ENCODE measurements around the gene MISP3.
A peak's percentile ranks its signal among the peaks of the same experiment; 100 is the strongest.
"Not testable (repeated sequence)": the region's sequence is repeated elsewhere in the genome, so short reads cannot be mapped to it uniquely, and the experiment has no call there.

Gene MISP3

DNA sequence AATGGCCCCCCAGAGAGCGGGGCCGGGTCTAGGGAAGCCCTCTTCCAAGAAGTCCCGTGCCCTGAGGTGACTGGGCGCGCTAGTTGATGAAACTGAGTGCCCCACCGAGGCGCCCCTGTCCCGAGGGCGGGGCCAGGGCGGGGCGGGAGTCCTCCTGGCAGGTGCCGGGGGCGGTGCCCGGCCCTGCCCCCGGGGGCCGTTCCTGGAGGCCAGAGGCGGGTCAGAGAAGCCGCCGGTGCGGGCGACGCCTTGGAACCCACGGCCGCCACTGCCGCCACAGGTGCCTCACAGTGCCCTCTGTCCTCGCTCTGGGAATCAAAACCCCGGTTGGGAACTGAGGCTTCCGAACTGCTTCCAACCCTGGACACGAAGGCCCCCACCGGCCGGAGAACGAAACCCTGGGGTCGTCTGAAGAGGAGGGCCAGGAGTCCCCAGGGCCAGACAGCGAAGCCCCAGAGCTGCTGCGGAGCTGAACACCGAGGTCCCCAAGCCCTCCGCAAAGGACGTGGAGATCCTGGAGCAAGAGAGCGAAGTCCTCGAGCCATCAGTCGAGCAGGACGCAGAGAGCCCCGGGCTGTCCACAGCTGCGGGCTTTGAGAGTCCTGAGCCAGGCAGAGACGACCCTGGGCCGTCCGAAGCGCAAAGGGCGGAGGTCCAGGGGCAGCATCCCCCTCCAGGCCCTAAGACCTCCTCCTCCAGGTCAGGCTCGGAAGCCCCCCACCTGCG lies at the start of gene MISP3:
TSS of gene MISP3 (plus strand) at position 252 of the 726 bp plus-strand sequence. CDS start 524 bp downstream, outside the sequence.
- peak; percentile 60 for DNase-seq

DNA sequence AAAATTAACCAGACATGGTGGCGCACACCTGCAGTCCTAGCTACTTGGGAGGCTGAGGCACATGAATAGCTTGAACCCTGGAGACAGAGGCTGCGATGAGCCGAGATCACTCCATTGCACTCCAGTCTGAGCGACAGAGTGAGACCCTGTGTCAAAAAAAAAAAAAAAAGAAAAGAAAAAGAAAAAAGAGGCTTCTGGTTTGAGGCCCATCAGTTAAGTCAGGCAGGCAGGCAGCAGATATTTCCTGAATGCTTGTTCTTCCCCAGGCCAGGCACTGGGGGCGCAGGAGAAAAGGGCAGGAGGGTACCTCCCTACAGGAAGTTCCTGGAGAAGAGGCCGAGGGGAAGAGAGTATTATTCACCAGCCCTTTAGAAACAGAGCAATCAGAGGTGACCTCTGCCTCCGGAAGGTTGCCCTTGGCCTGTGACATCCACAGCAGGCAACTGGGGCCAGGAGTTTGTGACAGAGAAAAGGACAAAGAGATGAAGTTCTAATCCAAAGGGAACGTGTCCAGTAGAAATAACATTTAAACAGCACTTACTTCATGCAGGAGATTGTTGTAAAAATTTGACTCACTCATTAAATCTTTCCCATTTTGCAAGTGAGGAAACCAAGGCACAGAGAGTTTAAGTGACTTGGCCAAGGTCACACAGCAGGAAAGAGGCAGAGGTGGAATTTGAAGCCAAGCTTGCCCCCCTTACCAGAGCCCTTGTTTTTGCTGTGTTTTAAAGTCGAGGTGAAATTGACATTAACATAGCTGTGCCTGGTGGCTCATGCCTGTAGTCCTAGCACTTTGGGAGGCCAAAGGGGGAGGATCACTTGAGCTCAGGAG lies 49.0 kb upstream of the MISP3 start:
- peak; percentile 69 for DNase-seq

DNA sequence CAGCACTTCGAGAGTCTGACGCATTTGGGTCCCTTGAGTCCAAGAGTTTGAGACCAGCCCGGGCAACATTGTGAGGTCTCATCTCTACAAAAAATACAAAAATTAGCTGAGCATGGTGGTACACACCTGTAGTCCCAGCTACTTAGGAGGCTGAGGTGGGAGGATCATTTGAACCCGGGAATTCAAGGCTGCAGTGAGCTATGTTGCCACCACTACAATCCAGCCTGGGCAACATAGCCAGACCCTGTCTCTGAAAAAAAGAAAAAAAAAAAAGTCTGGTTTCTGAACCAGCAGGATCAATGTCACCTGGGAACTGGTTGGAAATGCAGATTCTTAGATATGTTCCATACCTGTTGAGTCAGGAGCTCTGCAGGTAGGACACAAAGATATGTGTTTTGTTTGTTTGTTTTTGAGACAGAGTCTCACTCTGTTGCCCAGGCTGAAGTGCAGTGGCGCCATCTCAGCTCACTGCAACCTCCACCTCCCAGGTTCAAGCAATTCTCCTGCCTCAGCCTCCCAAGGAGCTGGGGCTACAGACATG lies 45.9 kb upstream of the MISP3 start:
- DNase-seq = not testable (repeated sequence)

DNA sequence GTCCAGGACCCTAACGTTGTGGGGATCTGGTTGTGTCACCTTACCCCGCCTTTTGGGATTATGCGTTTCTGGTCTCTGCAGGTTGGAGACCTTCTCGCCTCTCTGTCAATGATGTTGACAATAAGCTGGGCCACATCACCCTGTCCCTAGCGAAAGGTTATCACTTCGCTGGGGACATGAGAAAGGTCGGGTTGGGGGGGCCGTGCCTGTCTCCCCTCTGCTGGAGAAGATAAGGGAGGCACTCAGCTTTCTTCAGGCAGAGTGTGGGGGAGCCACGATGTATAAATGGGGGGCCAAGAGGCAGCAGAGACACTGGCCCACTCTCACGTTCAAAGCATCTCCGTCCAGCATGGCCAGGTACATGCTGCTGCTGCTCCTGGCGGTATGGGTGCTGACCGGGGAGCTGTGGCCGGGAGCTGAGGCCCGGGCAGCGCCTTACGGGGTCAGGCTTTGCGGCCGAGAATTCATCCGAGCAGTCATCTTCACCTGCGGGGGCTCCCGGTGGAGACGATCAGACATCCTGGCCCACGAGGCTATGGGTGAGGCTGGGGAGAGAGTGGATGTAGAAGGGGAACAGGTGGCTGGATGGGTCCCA lies 44.6 kb upstream of the MISP3 start, which contains the start of gene RLN3:
TSS of gene RLN3 (plus strand) at position 293 of the 595 bp plus-strand sequence. CDS start at position 350, 57 bp downstream.
- no peak for DNase-seq

DNA sequence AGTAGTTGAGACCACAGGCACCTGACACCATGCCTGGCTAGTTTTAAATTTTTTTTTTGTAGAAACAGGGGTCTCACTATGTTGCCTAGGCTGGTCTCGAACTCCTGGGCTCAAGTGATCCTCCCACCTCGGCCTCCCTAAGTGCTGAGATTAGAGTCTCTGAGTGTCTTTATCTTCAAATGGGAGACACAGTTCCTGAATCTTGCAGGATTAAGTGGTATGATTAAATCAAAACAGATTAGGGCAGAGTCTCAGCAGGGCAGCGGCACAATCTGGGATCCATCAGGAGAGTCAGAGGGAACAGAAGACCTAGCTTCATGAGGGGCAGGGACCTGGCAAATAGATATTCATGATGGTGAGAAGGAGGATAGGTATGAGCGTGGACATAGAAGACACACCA lies 43.7 kb upstream of the MISP3 start:
- no peak for DNase-seq

DNA sequence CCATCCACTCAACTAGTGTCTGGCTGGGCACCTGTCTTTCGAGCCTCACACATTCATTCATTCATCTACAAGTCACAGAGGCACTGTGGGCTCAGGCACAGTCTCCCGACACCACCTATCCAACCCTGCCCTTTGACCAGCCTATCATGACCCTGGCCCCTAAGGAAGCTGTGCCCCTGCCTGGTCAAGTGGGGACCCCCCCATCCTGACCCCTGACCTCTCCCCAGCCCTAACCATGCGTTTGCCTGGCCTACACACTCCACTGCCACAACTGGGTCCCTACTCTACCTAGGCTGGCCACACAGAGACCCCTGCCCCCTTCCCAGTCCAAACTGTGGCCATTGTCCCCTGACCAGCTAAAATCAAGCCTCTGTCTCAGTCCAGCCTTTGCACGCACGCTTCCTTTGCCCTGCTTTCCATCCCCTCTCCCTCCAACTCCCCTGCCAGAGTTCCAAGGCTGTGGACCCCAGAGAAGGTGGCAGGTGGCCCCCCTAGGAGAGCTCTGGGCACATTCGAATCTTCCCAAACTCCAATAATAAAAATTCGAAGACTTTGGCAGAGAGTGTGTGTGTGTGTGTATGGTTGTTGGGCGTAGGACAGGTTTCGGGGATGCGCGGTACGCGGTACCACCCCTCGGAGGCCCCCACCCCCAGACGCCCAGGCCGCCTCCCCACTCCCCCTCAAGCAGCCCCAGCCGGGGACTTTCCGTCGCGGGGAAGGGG lies 41.4 kb upstream of the MISP3 start:
- DNase-seq = no peak

DNA sequence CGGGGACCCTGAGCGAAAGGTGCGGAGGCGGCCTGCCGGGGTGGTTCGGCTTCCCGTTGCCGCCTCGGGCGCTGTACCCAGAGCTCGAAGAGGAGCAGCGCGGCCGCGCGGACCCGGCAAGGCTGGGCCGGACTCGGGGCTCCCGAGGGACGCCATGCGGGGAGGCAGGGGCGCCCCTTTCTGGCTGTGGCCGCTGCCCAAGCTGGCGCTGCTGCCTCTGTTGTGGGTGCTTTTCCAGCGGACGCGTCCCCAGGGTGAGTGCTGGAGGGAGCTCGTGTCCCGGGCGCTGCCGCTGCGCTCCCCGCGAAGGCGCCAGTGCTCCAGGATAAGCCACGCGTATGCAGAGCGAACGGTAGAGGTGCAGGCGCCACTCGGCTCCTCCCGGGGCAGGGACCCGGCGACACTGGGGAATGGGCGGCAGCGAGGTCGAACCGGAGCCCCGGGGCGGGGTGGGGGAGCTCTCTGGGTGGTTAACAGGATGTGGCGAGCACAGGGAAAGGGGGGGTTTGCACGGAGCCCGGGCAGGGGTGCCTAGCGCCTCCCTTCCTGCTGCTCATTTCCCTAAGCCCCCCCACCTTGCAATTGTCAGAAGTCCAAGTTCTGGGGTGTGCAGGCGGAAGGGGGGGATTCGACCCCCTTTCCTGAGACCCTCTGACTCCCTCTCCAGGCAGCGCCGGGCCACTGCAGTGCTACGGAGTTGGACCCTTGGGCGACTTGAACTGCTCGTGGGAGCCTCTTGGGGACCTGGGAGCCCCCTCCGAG lies 40.7 kb upstream of the MISP3 start, which contains the start of gene IL27RA:
TSS of gene IL27RA (plus strand) at position 44 of the 762 bp plus-strand sequence. CDS start at position 155, 111 bp downstream.
- DNase-seq = peak; percentile 42

DNA sequence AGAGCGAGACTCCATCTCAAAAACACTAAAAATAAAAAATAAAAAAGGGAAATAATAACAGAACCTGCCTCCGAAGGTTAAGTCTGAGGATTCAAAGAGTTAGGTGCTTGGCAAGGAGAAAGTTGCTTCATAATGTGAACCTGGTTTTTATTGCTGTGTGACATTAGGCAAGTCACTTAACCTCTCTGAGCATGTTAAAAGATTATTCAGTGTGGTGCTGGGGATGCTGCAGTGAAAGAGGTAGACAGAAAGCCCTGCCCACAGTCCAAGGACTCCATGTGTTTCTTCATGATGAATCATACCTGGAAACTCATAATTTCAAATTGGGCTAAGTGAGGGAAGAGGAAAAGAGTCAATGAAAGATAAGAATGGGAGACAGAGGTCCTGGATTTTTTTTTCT lies 38.6 kb upstream of the MISP3 start:
- no peak for DNase-seq

DNA sequence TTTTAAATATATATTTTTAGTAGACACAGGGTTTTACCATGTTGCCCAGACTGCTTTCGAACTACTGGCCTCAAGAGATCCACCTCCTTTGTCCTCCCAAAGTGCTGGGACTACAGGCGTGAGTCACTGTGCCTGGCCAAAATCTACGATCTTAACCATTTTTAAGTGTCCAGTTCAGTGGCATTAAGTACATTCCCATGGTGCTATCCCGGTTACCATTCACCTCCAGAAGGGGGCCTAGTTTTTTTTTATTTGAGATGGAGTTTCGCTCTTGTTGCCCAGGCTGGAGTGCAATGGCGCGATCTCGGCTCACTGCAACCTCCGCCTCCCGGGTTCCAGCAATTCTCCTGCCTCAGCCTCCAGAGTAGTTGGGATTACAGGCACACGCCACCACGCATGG lies 37.4 kb upstream of the MISP3 start:
- not testable (repeated sequence) for DNase-seq

DNA sequence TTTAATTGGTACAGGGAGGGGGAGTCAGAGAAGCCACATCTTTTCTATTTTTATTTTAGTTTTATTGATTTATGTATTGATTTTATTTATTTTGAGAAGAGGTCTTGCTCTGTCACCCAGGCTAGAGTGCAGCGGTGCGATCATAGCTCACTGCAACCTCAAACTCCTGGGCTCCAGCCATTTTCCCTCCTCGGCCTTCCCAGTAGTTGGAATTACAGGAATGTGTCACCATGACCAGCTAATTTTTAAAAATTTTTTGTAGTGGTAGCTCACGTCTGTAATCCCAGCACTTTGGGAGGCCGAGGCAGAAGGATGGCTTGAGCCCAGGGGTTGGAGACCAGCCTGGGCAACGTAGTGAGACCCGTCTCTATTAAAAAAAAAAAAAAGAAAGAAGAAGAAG lies 36.9 kb upstream of the MISP3 start:
- no peak for DNase-seq

DNA sequence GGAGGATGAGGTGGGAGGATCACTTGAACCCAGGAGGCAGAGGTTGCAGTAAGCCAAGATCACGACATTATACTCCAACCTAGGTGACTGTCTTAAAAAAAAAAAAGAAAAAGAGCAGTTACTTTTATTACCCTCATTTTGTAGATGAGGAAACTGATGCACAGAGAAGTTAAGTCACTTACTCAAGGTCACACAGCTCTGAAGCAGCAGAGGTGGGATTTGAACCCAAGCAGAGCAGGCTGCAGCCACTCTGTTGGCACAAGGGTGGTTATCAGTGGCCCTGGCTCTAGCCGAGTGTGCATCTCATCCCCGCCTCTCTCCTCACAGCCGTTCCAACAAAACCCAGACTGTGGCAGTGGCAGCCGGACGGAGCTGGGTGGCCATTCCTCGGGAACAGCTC lies 33.4 kb upstream of the MISP3 start:
- no peak for DNase-seq

DNA sequence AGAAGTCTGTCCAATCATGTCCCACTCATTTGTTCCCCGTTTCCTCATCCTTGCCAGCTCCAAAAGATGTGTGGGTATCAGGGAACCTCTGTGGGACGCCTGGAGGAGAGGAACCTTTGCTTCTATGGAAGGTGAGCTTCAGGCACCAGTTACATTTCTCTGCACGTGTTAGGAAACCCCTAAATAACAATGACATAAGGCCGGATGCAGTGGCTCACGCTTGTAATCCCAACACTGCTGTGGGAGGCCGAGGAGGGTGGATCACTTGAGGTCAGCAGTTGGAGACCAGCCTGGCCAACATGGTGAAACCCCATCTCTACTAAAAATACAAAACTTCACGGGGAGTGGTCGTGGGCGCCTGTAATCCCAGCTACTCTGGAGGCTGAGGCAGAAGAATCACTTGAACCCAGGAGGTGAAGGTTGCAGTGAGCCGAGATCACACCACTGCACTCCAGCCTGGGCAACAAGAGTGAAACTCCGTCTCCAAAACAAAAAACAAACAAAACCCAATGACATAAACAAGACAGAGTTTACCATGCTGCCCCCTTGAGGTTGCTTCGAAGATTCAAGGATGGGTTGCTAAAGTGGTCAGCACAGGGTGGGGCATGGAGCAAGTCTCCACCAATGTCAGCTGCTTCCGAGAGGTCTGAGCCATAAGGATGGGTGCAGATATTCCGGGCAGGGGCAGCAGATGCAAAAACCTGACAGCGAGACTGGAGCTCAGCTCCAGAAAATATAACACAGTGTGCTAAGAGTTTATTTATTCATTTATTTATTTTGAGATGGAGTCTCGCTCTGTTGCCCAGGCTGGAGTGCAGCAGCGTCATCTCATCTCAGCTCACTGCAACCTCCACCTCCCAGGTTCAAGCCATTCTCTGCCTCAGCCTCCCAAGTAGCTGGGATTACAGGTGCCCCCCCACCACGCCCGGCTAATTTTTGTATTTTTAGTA lies 29.7 kb upstream of the MISP3 start:
- peak; percentile 48 for DNase-seq

DNA sequence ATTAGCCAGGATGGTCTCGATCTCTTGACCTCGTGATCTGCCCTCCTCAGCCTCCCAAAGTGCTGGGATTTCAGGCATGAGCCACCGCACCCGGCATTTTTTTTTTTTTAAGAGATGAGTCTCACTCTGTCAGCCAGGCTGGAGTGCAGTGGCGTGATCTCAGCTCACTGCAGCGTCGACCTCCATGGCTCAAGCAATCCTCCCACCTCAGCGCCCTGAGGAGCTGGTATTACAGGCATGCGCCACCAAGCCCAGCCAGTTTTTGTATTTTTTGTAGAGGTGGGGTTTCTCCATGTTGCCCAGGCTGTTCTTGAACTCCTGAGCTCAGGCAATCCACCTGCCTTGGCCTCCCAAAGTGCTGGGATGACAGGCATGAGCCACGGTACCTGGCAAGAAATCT lies 24.7 kb upstream of the MISP3 start:
- DNase-seq = not testable (repeated sequence)

DNA sequence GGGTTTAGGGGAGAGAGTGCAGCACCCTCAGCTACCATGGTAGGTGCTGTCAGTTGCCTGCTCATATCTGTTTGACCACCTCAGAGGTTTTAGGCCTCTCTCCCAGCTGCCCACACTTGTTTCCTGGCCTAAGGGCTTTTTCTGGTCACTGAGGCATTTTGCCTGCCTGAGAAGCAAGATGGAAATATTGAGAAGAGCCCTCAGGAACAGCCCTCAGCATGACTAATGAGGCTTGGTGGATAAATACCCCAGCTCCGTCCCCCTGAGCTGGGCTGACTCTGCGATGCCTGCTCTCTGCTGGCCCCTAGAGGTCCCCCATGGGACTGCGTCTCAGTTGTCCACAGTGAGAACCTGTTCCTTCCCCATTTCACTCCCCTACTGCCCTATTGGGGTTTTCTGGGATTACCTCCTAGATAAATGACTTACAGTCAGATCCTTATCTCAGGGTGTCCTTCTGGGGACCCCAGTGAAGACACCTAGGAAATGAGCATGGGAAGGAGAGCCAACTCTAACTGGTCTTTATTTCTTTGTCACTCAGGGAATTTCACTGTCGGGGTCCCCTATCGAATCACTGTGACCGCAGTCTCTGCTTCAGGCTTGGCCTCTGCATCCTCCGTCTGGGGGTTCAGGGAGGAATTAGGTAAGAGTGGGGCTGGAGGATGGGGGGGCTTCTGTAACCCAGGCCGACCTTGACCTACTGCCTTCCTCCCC lies 24.0 kb upstream of the MISP3 start:
- peak; percentile 12 for DNase-seq

DNA sequence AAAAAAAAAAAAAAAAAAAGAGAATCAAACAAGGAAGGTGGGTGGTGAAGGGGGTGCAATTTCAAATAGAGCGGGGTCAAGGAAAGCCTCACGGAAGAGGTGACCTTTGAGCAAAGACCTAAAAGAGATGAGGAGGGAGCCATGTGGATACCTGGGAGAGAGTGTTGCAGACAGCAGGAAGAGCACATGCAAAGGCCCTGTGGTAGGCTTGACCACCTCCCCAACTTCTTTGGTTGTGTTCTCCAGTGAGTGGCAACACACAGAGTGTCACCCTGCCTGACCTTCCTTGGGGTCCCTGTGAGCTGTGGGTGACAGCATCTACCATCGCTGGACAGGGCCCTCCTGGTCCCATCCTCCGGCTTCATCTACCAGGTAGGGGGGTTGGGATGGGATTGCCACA lies 22.1 kb upstream of the MISP3 start:
- no peak for DNase-seq

DNA sequence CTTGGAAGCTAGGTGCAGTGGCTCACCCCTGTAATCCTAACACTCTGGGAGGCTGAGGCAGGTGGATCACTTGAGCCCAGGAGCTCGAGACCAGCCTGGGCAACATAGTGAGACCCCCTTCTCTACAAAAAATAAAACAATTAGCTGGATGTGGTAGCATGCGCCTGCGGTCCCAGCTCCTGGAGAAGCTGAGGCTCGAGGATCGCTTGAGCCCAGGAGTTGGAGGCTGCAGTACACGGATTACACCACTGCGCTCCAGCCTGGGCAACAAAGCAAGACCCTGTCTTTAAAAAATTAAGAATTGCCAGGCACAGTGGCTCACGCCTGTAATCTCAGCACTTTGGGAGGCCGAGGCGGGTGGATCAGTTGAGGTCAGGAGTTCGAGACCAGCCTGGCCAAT lies 21.6 kb upstream of the MISP3 start:
- DNase-seq = not testable (repeated sequence)

DNA sequence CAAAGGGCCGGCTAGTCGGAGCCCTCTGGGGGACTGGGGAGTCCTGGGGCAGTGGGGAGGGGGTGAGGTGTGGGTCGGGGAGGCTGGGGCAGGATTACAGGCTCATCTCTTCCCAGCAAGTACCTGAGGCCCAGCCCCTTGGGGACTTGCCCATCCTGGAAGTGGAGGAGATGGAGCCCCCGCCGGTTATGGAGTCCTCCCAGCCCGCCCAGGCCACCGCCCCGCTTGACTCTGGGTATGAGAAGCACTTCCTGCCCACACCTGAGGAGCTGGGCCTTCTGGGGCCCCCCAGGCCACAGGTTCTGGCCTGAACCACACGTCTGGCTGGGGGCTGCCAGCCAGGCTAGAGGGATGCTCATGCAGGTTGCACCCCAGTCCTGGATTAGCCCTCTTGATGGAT lies 20.6 kb upstream of the MISP3 start:
- no peak for DNase-seq

DNA sequence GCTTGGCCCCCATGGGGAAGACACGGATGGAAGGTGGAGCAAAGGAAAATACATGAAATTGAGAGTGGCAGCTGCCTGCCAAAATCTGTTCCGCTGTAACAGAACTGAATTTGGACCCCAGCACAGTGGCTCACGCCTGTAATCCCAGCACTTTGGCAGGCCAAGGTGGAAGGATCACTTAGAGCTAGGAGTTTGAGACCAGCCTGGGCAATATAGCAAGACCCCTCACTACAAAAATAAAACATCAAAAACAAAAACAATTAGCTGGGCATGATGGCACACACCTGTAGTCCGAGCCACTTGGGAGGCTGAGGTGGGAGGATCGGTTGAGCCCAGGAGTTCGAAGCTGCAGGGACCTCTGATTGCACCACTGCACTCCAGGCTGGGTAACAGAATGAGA lies 20.1 kb upstream of the MISP3 start:
- no peak for DNase-seq

DNA sequence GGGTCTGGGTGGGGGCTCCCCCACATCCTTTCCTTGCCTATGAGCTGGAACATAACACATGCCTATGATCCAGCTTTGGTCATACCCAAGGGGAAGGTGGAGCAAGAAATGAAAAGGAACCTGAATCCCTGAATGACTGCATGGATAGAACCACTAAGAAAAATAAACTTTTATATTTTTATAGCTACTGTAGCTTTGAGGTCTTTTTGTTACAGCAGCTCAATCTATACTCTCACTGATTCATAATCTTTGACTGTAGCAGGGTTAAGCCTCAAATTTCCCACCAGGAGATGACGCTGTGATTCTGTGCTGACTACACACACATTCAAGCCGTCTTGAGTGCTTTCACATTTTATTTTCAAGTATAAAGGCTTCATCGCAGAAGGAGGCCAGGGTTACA lies 19.6 kb upstream of the MISP3 start:
- DNase-seq = no peak

DNA sequence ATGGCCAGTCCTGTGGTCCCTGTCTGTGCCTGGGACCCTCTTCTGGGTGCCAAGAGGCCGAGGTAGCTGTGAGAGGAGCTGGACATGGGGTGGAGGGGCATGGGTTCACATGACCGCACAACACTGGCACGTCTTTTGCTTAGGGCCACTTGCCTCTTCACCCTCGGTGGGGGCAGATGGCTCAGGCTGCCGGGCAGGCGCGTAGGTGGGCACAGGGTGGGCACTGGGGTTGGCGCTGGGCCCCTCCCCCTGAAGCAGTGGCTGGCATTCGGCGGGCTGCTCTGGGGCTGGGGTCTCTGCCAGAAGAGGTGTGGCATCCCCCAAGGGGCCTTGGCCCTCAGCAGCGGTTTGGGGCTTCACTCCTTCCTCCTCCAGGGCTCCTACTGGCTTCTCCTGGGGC lies 19.1 kb upstream of the MISP3 start:
- DNase-seq = no peak
